HG03575 (cell line): ENCODE measurements around the gene DPCD.

ENCODE experiments used
- ATAC-seq: cut with Tn5 transposase; IDR thresholded peaks from one replicate; pipeline ENCODE4 v1.9.1; 2021; ENCODE audit not compliant: unreplicated experiment, insufficient number of reproducible peaks, low FRiP score; ENCODE audit errors: extremely low read depth

DPCD gene

GRCh38 chr10:101566333-101567164, 21.6 kb upstream of the DPCD start:
- ATAC-seq: no peak

GRCh38 chr10:101567165-101568006, 20.7 kb upstream of the DPCD start:
- ATAC-seq: no peak

- ATAC-seq: no peak
Observed at GRCh38 chr10:101568054-101568745, 19.9 kb upstream of the DPCD start.

GRCh38 chr10:101569323-101569621, 18.8 kb upstream of the DPCD start:
- no peak for ATAC-seq

GRCh38 chr10:101569622-101570427, 18.3 kb upstream of the DPCD start:
- no peak for ATAC-seq

GRCh38 chr10:101570428-101571270, 17.5 kb upstream of the DPCD start:
- no peak for ATAC-seq

- no peak for ATAC-seq
Observed at GRCh38 chr10:101571271-101571925, 16.7 kb upstream of the DPCD start.

GRCh38 chr10:101572126-101572525, 16.0 kb upstream of the DPCD start:
- no peak for ATAC-seq

GRCh38 chr10:101572785-101573184, 15.3 kb upstream of the DPCD start:
- ATAC-seq: no peak

GRCh38 chr10:101573885-101574753, 14.0 kb upstream of the DPCD start:
- ATAC-seq: no peak

- no peak for ATAC-seq
Observed at GRCh38 chr10:101575091-101575490, 13.0 kb upstream of the DPCD start.

GRCh38 chr10:101575580-101576210, 12.4 kb upstream of the DPCD start:
- no peak for ATAC-seq

GRCh38 chr10:101576211-101576863, 11.8 kb upstream of the DPCD start:
- no peak for ATAC-seq

GRCh38 chr10:101577121-101577871, 10.8 kb upstream of the DPCD start:
- ATAC-seq: no peak

- ATAC-seq: no peak
Observed at GRCh38 chr10:101578192-101578591, 9.9 kb upstream of the DPCD start.
